ENCODE data around the gene EMC6.

DNA sequence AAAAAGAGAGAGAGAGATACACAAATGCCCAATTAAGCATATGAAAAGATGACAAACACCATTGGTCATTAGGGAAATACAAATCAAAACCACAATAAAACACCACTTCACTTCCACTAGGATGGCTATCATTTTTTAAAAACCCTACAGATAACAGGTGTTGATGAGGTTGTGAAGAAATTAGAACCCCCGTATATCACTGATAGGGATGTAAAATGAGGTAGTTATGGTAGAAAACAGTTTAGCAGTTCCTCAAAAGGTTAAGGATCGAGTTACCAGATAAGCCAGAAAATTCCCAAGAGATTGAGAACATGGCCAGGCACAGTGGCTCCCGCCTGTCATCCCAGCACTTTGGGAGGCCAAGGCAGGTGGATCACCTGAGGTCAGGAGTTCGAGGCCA, 24.5 kb downstream of the EMC6 start:
- TF ChIP-seq, protein P1, sequence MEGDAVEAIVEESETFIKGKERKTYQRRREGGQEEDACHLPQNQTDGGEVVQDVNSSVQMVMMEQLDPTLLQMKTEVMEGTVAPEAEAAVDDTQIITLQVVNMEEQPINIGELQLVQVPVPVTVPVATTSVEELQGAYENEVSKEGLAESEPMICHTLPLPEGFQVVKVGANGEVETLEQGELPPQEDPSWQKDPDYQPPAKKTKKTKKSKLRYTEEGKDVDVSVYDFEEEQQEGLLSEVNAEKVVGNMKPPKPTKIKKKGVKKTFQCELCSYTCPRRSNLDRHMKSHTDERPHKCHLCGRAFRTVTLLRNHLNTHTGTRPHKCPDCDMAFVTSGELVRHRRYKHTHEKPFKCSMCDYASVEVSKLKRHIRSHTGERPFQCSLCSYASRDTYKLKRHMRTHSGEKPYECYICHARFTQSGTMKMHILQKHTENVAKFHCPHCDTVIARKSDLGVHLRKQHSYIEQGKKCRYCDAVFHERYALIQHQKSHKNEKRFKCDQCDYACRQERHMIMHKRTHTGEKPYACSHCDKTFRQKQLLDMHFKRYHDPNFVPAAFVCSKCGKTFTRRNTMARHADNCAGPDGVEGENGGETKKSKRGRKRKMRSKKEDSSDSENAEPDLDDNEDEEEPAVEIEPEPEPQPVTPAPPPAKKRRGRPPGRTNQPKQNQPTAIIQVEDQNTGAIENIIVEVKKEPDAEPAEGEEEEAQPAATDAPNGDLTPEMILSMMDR (IDR thresholded peaks at IDR 0.05 in 2 of 3, conservative IDR thresholded peaks at IDR 0.05 in 1 of 3; ENCODE audit: borderline replicate concordance in 1 of 3, insufficient read depth in 1 of 3, low read depth in 2 of 3, low read length in 2 of 3): no peak
- no peak for TF ChIP-seq EZH2 (IDR thresholded peaks at IDR 0.05)
- no peak for TF ChIP-seq POLR2A (IDR thresholded peaks at IDR 0.05; ENCODE audit: borderline replicate concordance, extremely low read depth, insufficient read depth, insufficient read length)
